Caco-2 (cell line): Measurements from ENCODE around the gene IL16. TPM values are rescaled to one million over a fixed set of nuclear protein-coding genes. Genes with fewer than 3 reads are reported as not detected.

Source experiments
- BruUV-seq: library from RNA; stranded (reverse); fragments of 400-500 nt; replicated peaks from 2 replicates; lab custom pipeline; 2021; lab: Mats Ljungman, UMichigan
- CTCF ChIA-PET: fragments of 300-600 bp; sonication (Branson Sonifier 250); formaldehyde crosslinking; loops from one replicate; lab custom pipeline; 2022; ENCODE audit warnings: antibody characterized with exemption; lab: Charles Lee
- POLR2A ChIA-PET: fragments of 300-600 bp; sonication (Branson Sonifier 250); formaldehyde crosslinking; loops from one replicate; lab custom pipeline; 2022; ENCODE audit warnings: antibody characterized with exemption; lab: Charles Lee
- DNase-seq, 2 experiments: peaks; one replicate each; pipeline versions ENCODE4 v3.0.0 to v3.0.0-alpha.2; 2020 to 2022
- H3K27me3 ChIP-seq: replicated peaks from 2 replicates; pipeline ENCODE4 v1.6.0; 2011; ENCODE audit warnings: low read length; ENCODE audit not compliant: control insufficient read depth, insufficient read depth
- H3K36me3 ChIP-seq: 2 replicates; pipeline ENCODE4 v1.5.1; 2011; ENCODE audit warnings: low read length; ENCODE audit not compliant: control insufficient read depth, insufficient read depth
- H3K4me1 ChIP-seq: fragments of 250-450 bp; sonication (Bioruptor Pico); 2 replicates; pipeline ENCODE4 v1.5.1; 2020; ENCODE audit warnings: mild to moderate bottlenecking
- H3K4me3 ChIP-seq: 2 replicates; pipeline ENCODE4 v1.5.1; 2011; ENCODE audit warnings: low read depth, mild to moderate bottlenecking, control low read depth, low read length
- H3K9me3 ChIP-seq: fragments of 250-450 bp; sonication (Bioruptor Pico); 2 replicates; pipeline ENCODE4 v1.5.1; 2020; ENCODE audit warnings: mild to moderate bottlenecking, moderate library complexity
- H3K27ac Mint-ChIP-seq: one replicate; pipeline ENCODE4 v1.8.0; 2022; ENCODE audit warnings: mixed read lengths; ENCODE audit not compliant: unreplicated experiment
- H3K27me3 Mint-ChIP-seq: one replicate; pipeline ENCODE4 v1.8.0; 2022; ENCODE audit warnings: mixed read lengths; ENCODE audit not compliant: insufficient read depth, unreplicated experiment
- H3K36me3 Mint-ChIP-seq: one replicate; pipeline ENCODE4 v1.8.0; 2022; ENCODE audit warnings: mild to moderate bottlenecking, mixed read lengths; ENCODE audit not compliant: insufficient read depth, unreplicated experiment
- H3K4me1 Mint-ChIP-seq: one replicate; pipeline ENCODE4 v1.8.0; 2022; ENCODE audit warnings: low read depth, mixed read lengths; ENCODE audit not compliant: unreplicated experiment
- H3K4me3 Mint-ChIP-seq: one replicate; pipeline ENCODE4 v1.8.0; 2022; ENCODE audit warnings: mild to moderate bottlenecking, moderate library complexity, mixed read lengths; ENCODE audit not compliant: unreplicated experiment
- H3K9me3 Mint-ChIP-seq: one replicate; pipeline ENCODE4 v1.8.0; 2022; ENCODE audit warnings: mixed read lengths; ENCODE audit not compliant: unreplicated experiment
- intact Hi-C: fragments of 100-400 bp; cut with micrococcal nuclease; formaldehyde crosslinking; loops from one replicate; pipeline ENCODE4 v1.10.0; 2022; ENCODE audit not compliant: unreplicated experiment
- total RNA-seq: library from RNA; stranded (reverse); gene quantifications from 2 replicates; pipeline ENCODE4 v1.2.3, GENCODE V29; 2022
- TF ChIP-seq, protein P1 (sequence below), 2 experiments: fragments of 200-600 bp in 1 of 2; IDR thresholded peaks; 1 replicate in 1 of 2; 2 replicates in 1 of 2; pipeline versions ENCODE4 v1.5.1 to v1.8.0; 2011 to 2022; ENCODE audit warnings: antibody characterized with exemption in 1 of 2, control low read depth in 1 of 2, inconsistent platforms in 1 of 2, low read depth in 1 of 2, low read length in 1 of 2, mild to moderate bottlenecking in 1 of 2, moderate library complexity in 1 of 2; ENCODE audit not compliant: insufficient read depth in 1 of 2, severe bottlenecking in 1 of 2, unreplicated experiment in 1 of 2

Gene IL16
- total RNA-seq, 1 experiment from 2014 or later, result not detected

DNA sequence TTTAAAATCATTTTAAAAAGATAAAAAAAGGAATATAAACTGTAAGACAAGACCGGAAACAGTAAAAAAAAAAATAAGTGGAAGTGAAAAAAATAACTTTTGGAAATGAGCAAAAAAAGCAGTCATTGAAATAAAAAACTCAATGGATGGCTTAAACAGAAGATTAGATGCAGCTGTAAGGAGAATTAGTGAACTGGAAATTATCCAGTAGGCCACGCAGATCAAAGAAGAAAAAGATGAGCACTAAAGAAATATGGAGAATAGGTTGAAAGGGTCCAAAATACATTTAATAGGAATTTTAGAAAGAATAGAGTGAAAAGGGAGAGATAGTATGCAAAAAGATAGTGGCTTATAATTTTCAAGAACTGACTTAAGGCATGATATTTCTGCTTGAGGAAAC is 80.3 kb downstream of the IL16 start:
- Mint-ChIP-seq H3K9me3 (peaks cover 10% of the 10 kb centered on the region), H3K36me3 (no peaks in the 10 kb centered on the region), H3K4me1 (no peaks in the 10 kb centered on the region), H3K27ac (no peak overlapping the region), H3K4me3 (no peak overlapping the region), H3K27me3 (peaks cover 9% of the 10 kb centered on the region)
- no peak for DNase-seq
- Histone ChIP-seq H3K4me1 (no peaks in the 10 kb centered on the region), H3K27me3 (no peaks in the 10 kb centered on the region), H3K4me3 (no peak overlapping the region), H3K36me3 (no peaks in the 10 kb centered on the region), H3K9me3 (no peaks in the 10 kb centered on the region)
- ChIA-PET CTCF (no interaction called here), POLR2A (no interaction called here)
- intact Hi-C loops, result loop anchor here (5.0 kb wide), 1 partner anchor 45 kb away; the partner anchor contains the start of gene STARD5
- TF ChIP-seq, protein P1, sequence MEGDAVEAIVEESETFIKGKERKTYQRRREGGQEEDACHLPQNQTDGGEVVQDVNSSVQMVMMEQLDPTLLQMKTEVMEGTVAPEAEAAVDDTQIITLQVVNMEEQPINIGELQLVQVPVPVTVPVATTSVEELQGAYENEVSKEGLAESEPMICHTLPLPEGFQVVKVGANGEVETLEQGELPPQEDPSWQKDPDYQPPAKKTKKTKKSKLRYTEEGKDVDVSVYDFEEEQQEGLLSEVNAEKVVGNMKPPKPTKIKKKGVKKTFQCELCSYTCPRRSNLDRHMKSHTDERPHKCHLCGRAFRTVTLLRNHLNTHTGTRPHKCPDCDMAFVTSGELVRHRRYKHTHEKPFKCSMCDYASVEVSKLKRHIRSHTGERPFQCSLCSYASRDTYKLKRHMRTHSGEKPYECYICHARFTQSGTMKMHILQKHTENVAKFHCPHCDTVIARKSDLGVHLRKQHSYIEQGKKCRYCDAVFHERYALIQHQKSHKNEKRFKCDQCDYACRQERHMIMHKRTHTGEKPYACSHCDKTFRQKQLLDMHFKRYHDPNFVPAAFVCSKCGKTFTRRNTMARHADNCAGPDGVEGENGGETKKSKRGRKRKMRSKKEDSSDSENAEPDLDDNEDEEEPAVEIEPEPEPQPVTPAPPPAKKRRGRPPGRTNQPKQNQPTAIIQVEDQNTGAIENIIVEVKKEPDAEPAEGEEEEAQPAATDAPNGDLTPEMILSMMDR (IDR thresholded peaks at IDR 0.05; ENCODE audit: insufficient read depth in 1 of 2, low read depth in 1 of 2, low read length in 1 of 2, severe bottlenecking in 1 of 2, unreplicated experiment in 1 of 2), result no peak
- no TSS peak for BruUV-seq

DNA sequence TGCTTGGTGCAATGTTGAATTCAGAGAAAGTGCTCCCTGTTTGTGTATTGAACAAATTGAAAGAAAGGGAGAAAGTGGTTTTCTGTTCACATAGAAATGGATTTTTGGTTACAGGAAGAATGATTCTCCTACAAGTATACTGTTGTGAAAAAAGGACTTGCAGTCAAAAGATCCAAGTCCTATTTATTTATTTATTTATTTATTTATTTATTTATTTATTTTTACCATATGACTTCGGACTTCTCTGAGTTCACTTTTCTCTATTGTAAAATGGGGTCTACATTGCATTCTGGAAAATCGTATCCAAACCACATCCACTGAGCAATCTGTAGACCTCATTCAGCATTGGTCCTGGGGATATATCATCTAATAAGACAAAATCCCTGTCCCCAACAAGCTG is 81.2 kb downstream of the IL16 start:
- Histone ChIP-seq H3K4me3 (no peak overlapping the region), H3K27me3 (no peaks in the 10 kb centered on the region), H3K9me3 (no peaks in the 10 kb centered on the region), H3K36me3 (no peaks in the 10 kb centered on the region), H3K4me1 (no peaks in the 10 kb centered on the region)
- TF ChIP-seq, protein P1 (IDR thresholded peaks at IDR 0.05; ENCODE audit: insufficient read depth in 1 of 2, low read depth in 1 of 2, low read length in 1 of 2, severe bottlenecking in 1 of 2, unreplicated experiment in 1 of 2), result no peak
- no peak for DNase-seq
- intact Hi-C loops, result loop anchor here (5.0 kb wide), 1 partner anchor 44 kb away; the partner anchor contains the start of gene STARD5
- no TSS peak for BruUV-seq
- no peaks in the 10 kb centered on the region for H3K4me1 Mint-ChIP-seq
- ChIA-PET CTCF (no interaction called here), POLR2A (no interaction called here)
- H3K36me3 Mint-ChIP-seq, result no peaks in the 10 kb centered on the region
- H3K27me3 Mint-ChIP-seq, result peaks cover 9% of the 10 kb centered on the region
- no peak overlapping the region for H3K4me3 Mint-ChIP-seq
- no peak overlapping the region for H3K27ac Mint-ChIP-seq
- peaks cover 10% of the 10 kb centered on the region for H3K9me3 Mint-ChIP-seq

DNA sequence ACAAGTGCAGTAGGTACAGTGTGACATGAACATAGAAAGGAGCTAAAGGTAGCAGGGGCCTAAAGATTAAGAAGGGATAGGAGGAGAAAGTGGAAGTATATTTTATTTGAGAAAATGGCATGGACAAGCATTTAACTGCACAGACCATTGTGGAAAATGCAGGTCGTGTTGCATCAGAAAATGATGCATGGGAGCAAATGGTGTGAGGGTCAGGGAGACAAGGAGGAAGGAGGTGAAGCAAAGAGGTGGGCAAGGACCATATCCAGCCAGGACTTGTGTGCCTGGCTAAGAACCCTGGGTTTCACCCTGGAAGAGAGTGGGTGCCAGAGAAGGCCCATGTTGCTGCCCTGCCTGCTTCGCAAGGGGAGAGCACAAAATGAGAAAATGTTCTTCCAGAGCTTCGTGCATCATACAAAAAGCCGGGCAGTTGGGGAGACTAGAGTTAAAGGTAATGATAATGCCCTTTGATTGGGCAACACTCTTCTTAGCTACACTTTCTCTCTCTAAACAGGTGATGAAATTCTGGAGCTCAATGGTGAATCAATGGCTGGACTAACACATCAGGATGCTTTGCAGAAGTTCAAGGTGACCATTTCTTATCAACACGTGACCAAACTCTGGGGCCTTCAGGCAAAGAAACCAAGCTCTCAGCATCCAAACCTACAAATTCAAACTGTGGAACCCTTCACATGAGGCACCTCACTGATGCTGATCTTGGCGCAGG is 81.8 kb downstream of the IL16 start:
- H3K4me1 Mint-ChIP-seq, result no peaks in the 10 kb centered on the region
- POLR2A ChIA-PET, result no interaction called here
- H3K27me3 Mint-ChIP-seq, result peaks cover 9% of the 10 kb centered on the region
- no peak overlapping the region for H3K4me3 Mint-ChIP-seq
- H3K36me3 ChIP-seq, result no peaks in the 10 kb centered on the region
- H3K9me3 ChIP-seq, result no peaks in the 10 kb centered on the region
- no peaks in the 10 kb centered on the region for H3K36me3 Mint-ChIP-seq
- no peaks in the 10 kb centered on the region for H3K4me1 ChIP-seq
- intact Hi-C loops, result loop anchor here (5.0 kb wide), 1 partner anchor 44 kb away; the partner anchor contains the start of gene STARD5
- DNase-seq, result no peak
- no TSS peak for BruUV-seq
- peaks cover 10% of the 10 kb centered on the region for H3K9me3 Mint-ChIP-seq
- no peak overlapping the region for H3K27ac Mint-ChIP-seq
- H3K27me3 ChIP-seq, result no peaks in the 10 kb centered on the region
- H3K4me3 ChIP-seq, result no peak overlapping the region
- CTCF ChIA-PET, result interaction anchor here (1.7 kb wide), 1 partner anchor 122 kb away, joined by 5 read pairs; no protein-coding TSS in a partner anchor
- TF ChIP-seq, protein P1 (IDR thresholded peaks at IDR 0.05; ENCODE audit: insufficient read depth in 1 of 2, low read depth in 1 of 2, low read length in 1 of 2, severe bottlenecking in 1 of 2, unreplicated experiment in 1 of 2), result no peak
